ENCODE measurements around the gene SMARCA2.
"Not testable (repeated sequence)": the region's sequence is repeated elsewhere in the genome, so short reads cannot be mapped to it uniquely, and the experiment has no call there.

The SMARCA2 gene

GRCh38 chr9:2128618-2129017 is 113.5 kb downstream of the SMARCA2 start:
- Histone ChIP-seq H3K27me3 (ENCODE audit: insufficient read depth, low read length) (no peaks in the 10 kb centered on the region), H3K36me3 (ENCODE audit: insufficient read depth, low read length) (no peaks in the 10 kb centered on the region)
- 98% methylated on average over 1 of the region's 1 CpG for WGBS

GRCh38 chr9:2130941-2131340 is 115.8 kb downstream of the SMARCA2 start:
- H3K9ac ChIP-seq (ENCODE audit: low read depth, low read length) = no peak overlapping the region
- 96% methylated on average over 3 of the region's 3 CpGs for WGBS

More at GRCh38 chr9:2128618-2129017, 113.5 kb downstream of the SMARCA2 start:
- no peak overlapping the region for H3K4me3 ChIP-seq (ENCODE audit: low read length)
- no peaks in the 10 kb centered on the region for H3K9me3 ChIP-seq (ENCODE audit: insufficient read depth, low read depth, low read length)
- no peak overlapping the region for H3K27ac ChIP-seq (ENCODE audit: low read depth, low read length)
- no peaks in the 10 kb centered on the region for H3K4me1 ChIP-seq (ENCODE audit: insufficient read depth, low read length)
- H3K9ac ChIP-seq (ENCODE audit: low read depth, low read length) = no peak overlapping the region

GRCh38 chr9:2132484-2133082 is 117.4 kb downstream of the SMARCA2 start:
- H3K27ac ChIP-seq (ENCODE audit: low read depth, low read length) = no peak overlapping the region
- 60% methylated on average over 2 of the region's 3 CpGs for WGBS
- no peaks in the 10 kb centered on the region for H3K4me1 ChIP-seq (ENCODE audit: insufficient read depth, low read length)
- no peak overlapping the region for H3K4me3 ChIP-seq (ENCODE audit: low read length)
- H3K9me3 ChIP-seq (ENCODE audit: insufficient read depth, low read depth, low read length) = no peaks in the 10 kb centered on the region
- H3K27me3 ChIP-seq (ENCODE audit: insufficient read depth, low read length) = no peaks in the 10 kb centered on the region
- no peaks in the 10 kb centered on the region for H3K36me3 ChIP-seq (ENCODE audit: insufficient read depth, low read length)
- no peak overlapping the region for H3K9ac ChIP-seq (ENCODE audit: low read depth, low read length)

More at GRCh38 chr9:2130941-2131340, 115.8 kb downstream of the SMARCA2 start:
- no peaks in the 10 kb centered on the region for H3K9me3 ChIP-seq (ENCODE audit: insufficient read depth, low read depth, low read length)
- no peaks in the 10 kb centered on the region for H3K36me3 ChIP-seq (ENCODE audit: insufficient read depth, low read length)
- H3K4me1 ChIP-seq (ENCODE audit: insufficient read depth, low read length) = no peaks in the 10 kb centered on the region
- no peak overlapping the region for H3K27ac ChIP-seq (ENCODE audit: low read depth, low read length)
- H3K27me3 ChIP-seq (ENCODE audit: insufficient read depth, low read length) = no peaks in the 10 kb centered on the region
- H3K4me3 ChIP-seq (ENCODE audit: low read length) = no peak overlapping the region

GRCh38 chr9:2134391-2134790 is 119.2 kb downstream of the SMARCA2 start:
- no peak overlapping the region for H3K9ac ChIP-seq (ENCODE audit: low read depth, low read length)
- H3K27ac ChIP-seq (ENCODE audit: low read depth, low read length) = no peak overlapping the region
- no peaks in the 10 kb centered on the region for H3K9me3 ChIP-seq (ENCODE audit: insufficient read depth, low read depth, low read length)
- no peaks in the 10 kb centered on the region for H3K4me1 ChIP-seq (ENCODE audit: insufficient read depth, low read length)
- WGBS = 73% methylated on average over 2 of the region's 2 CpGs
- H3K4me3 ChIP-seq (ENCODE audit: low read length) = no peak overlapping the region
- H3K36me3 ChIP-seq (ENCODE audit: insufficient read depth, low read length) = no peaks in the 10 kb centered on the region
- H3K27me3 ChIP-seq (ENCODE audit: insufficient read depth, low read length) = no peaks in the 10 kb centered on the region

GRCh38 chr9:2138646-2139045 is 123.5 kb downstream of the SMARCA2 start:
- Histone ChIP-seq H3K9ac (ENCODE audit: low read depth, low read length) (no peak overlapping the region), H3K4me1 (ENCODE audit: insufficient read depth, low read length) (no peaks in the 10 kb centered on the region), H3K4me3 (ENCODE audit: low read length) (no peak overlapping the region), H3K27ac (ENCODE audit: low read depth, low read length) (no peak overlapping the region), H3K27me3 (ENCODE audit: insufficient read depth, low read length) (no peaks in the 10 kb centered on the region), H3K9me3 (ENCODE audit: insufficient read depth, low read depth, low read length) (no peaks in the 10 kb centered on the region), H3K36me3 (ENCODE audit: insufficient read depth, low read length) (no peaks in the 10 kb centered on the region)
- 96% methylated on average over 4 of the region's 4 CpGs for WGBS

GRCh38 chr9:2140600-2141223 is 125.6 kb downstream of the SMARCA2 start:
- H3K4me3 ChIP-seq (ENCODE audit: low read length) = no peak overlapping the region
- no peaks in the 10 kb centered on the region for H3K36me3 ChIP-seq (ENCODE audit: insufficient read depth, low read length)
- no peak overlapping the region for H3K27ac ChIP-seq (ENCODE audit: low read depth, low read length)
- no peaks in the 10 kb centered on the region for H3K4me1 ChIP-seq (ENCODE audit: insufficient read depth, low read length)
- H3K9ac ChIP-seq (ENCODE audit: low read depth, low read length) = no peak overlapping the region
- 96% methylated on average over 4 of the region's 4 CpGs for WGBS
- no peaks in the 10 kb centered on the region for H3K9me3 ChIP-seq (ENCODE audit: insufficient read depth, low read depth, low read length)
- H3K27me3 ChIP-seq (ENCODE audit: insufficient read depth, low read length) = no peaks in the 10 kb centered on the region

- 94% methylated on average over 1 of the region's 1 CpG for WGBS
- Histone ChIP-seq H3K4me1 (ENCODE audit: insufficient read depth, low read length) (no peaks in the 10 kb centered on the region), H3K27me3 (ENCODE audit: insufficient read depth, low read length) (no peaks in the 10 kb centered on the region), H3K9me3 (ENCODE audit: insufficient read depth, low read depth, low read length) (no peaks in the 10 kb centered on the region), H3K9ac (ENCODE audit: low read depth, low read length) (no peak overlapping the region), H3K36me3 (ENCODE audit: insufficient read depth, low read length) (no peaks in the 10 kb centered on the region), H3K4me3 (ENCODE audit: low read length) (no peak overlapping the region), H3K27ac (ENCODE audit: low read depth, low read length) (no peak overlapping the region)
Measured at GRCh38 chr9:2142212-2142611, 127.1 kb downstream of the SMARCA2 start.

- Histone ChIP-seq H3K36me3 (ENCODE audit: insufficient read depth, low read length) (no peaks in the 10 kb centered on the region), H3K9ac (ENCODE audit: low read depth, low read length) (no peak overlapping the region), H3K27ac (ENCODE audit: low read depth, low read length) (no peak overlapping the region), H3K27me3 (ENCODE audit: insufficient read depth, low read length) (no peaks in the 10 kb centered on the region), H3K4me3 (ENCODE audit: low read length) (no peak overlapping the region), H3K4me1 (ENCODE audit: insufficient read depth, low read length) (no peaks in the 10 kb centered on the region), H3K9me3 (ENCODE audit: insufficient read depth, low read depth, low read length) (no peaks in the 10 kb centered on the region)
- 86% methylated on average over 3 of the region's 3 CpGs for WGBS
Measured at GRCh38 chr9:2144619-2145018, 129.5 kb downstream of the SMARCA2 start.

- Histone ChIP-seq H3K36me3 (ENCODE audit: insufficient read depth, low read length) (no peaks in the 10 kb centered on the region), H3K27ac (ENCODE audit: low read depth, low read length) (no peak overlapping the region), H3K9me3 (ENCODE audit: insufficient read depth, low read depth, low read length) (no peaks in the 10 kb centered on the region), H3K4me3 (ENCODE audit: low read length) (no peak overlapping the region), H3K4me1 (ENCODE audit: insufficient read depth, low read length) (no peaks in the 10 kb centered on the region), H3K27me3 (ENCODE audit: insufficient read depth, low read length) (no peaks in the 10 kb centered on the region), H3K9ac (ENCODE audit: low read depth, low read length) (no peak overlapping the region)
- WGBS = 91% methylated on average over 3 of the region's 3 CpGs
Measured at GRCh38 chr9:2145746-2146145, 130.6 kb downstream of the SMARCA2 start.

- H3K4me1 ChIP-seq (ENCODE audit: insufficient read depth, low read length); H3K9me3 ChIP-seq (ENCODE audit: insufficient read depth, low read depth, low read length); H3K36me3 ChIP-seq (ENCODE audit: insufficient read depth, low read length); H3K4me3 ChIP-seq (ENCODE audit: low read length); H3K27me3 ChIP-seq (ENCODE audit: insufficient read depth, low read length); H3K9ac ChIP-seq (ENCODE audit: low read depth, low read length); H3K27ac ChIP-seq (ENCODE audit: low read depth, low read length): not testable (repeated sequence)
Measured at GRCh38 chr9:2146700-2147099, 131.6 kb downstream of the SMARCA2 start.

GRCh38 chr9:2150338-2150737 is 135.2 kb downstream of the SMARCA2 start:
- H3K9ac ChIP-seq (ENCODE audit: low read depth, low read length) = no peak overlapping the region
- H3K9me3 ChIP-seq (ENCODE audit: insufficient read depth, low read depth, low read length) = no peaks in the 10 kb centered on the region
- no peaks in the 10 kb centered on the region for H3K27me3 ChIP-seq (ENCODE audit: insufficient read depth, low read length)
- H3K4me3 ChIP-seq (ENCODE audit: low read length) = no peak overlapping the region
- no peaks in the 10 kb centered on the region for H3K4me1 ChIP-seq (ENCODE audit: insufficient read depth, low read length)
- H3K27ac ChIP-seq (ENCODE audit: low read depth, low read length) = no peak overlapping the region
- WGBS = 100% methylated on average over 5 of the region's 5 CpGs
- no peaks in the 10 kb centered on the region for H3K36me3 ChIP-seq (ENCODE audit: insufficient read depth, low read length)

- Histone ChIP-seq H3K4me3 (ENCODE audit: low read length) (no peak overlapping the region), H3K27me3 (ENCODE audit: insufficient read depth, low read length) (no peaks in the 10 kb centered on the region), H3K4me1 (ENCODE audit: insufficient read depth, low read length) (no peaks in the 10 kb centered on the region), H3K9ac (ENCODE audit: low read depth, low read length) (no peak overlapping the region), H3K36me3 (ENCODE audit: insufficient read depth, low read length) (no peaks in the 10 kb centered on the region), H3K9me3 (ENCODE audit: insufficient read depth, low read depth, low read length) (no peaks in the 10 kb centered on the region), H3K27ac (ENCODE audit: low read depth, low read length) (no peak overlapping the region)
- 87% methylated on average over 6 of the region's 6 CpGs for WGBS
Measured at GRCh38 chr9:2151171-2151570, 136.0 kb downstream of the SMARCA2 start.

All from HUES64 (cell line).